H1 (cell line): ENCODE results near the gene EXT2. TPM values are rescaled to one million over a fixed set of nuclear protein-coding genes. Genes with fewer than 3 reads are reported as not detected.

ENCODE experiments used
- CTCF ChIA-PET: fragments of 300-600 bp; sonication (Branson Sonifier 250); formaldehyde crosslinking; loops from one replicate; lab custom pipeline; 2021; ENCODE audit not compliant: partially characterized antibody; lab: Charles Lee
- POLR2A ChIA-PET: fragments of 300-600 bp; sonication (Branson Sonifier 250); formaldehyde crosslinking; loops from one replicate; lab custom pipeline; 2021; ENCODE audit warnings: inconsistent platforms; ENCODE audit not compliant: partially characterized antibody; lab: Charles Lee
- DNase-seq, 2 experiments: peaks; one replicate each; pipeline versions ENCODE4 v3.0.0 to v3.0.0-alpha.2; 2010 to 2022; ENCODE audit warnings: low spot score in 2 of 2, low read depth in 1 of 2, mixed read lengths in 1 of 2
- FAIRE-seq: peaks from 2 replicates; lab custom pipeline; 2011; peaks lifted over from hg19 to GRCh38; lab: Jason Lieb, UNC
- H2AFZ ChIP-seq: 2 replicates; pipeline ENCODE4 v1.8.1; 2012; ENCODE audit warnings: low read length, inconsistent platforms
- H2AK5ac ChIP-seq: 2 replicates; pipeline ENCODE4 v1.6.1; 2013; ENCODE audit warnings: low read depth, low read length
- H2BK120ac ChIP-seq: replicated peaks from 2 replicates; pipeline ENCODE3; 2013; ENCODE audit warnings: low read depth, low read length, inconsistent platforms
- H2BK12ac ChIP-seq: 2 replicates; pipeline ENCODE4 v1.6.1; 2013; ENCODE audit warnings: low read depth, low read length
- H2BK15ac ChIP-seq: 2 replicates; pipeline ENCODE4 v1.6.1; 2013; ENCODE audit warnings: low read length
- H2BK20ac ChIP-seq: 2 replicates; pipeline ENCODE4 v1.6.1; 2013; ENCODE audit warnings: low read length
- H2BK5ac ChIP-seq: 2 replicates; pipeline ENCODE4 v1.6.1; 2013; ENCODE audit warnings: low read depth, low read length
- H3K14ac ChIP-seq: 2 replicates; pipeline ENCODE4 v1.6.1; 2013; ENCODE audit warnings: inconsistent platforms; ENCODE audit not compliant: insufficient read length
- H3K18ac ChIP-seq: 2 replicates; pipeline ENCODE4 v1.6.1; 2013; ENCODE audit warnings: low read length; ENCODE audit errors: extremely low read depth
- H3K23ac ChIP-seq: 2 replicates; pipeline ENCODE4 v1.6.1; 2013; ENCODE audit warnings: inconsistent platforms; ENCODE audit not compliant: insufficient read length
- H3K23me2 ChIP-seq: 2 replicates; pipeline ENCODE4 v1.6.1; 2013; ENCODE audit warnings: low read depth, low read length
- H3K27ac ChIP-seq: 2 replicates; pipeline ENCODE4 v1.6.1; 2011; ENCODE audit warnings: low read depth, low read length, inconsistent platforms
- H3K27me3 ChIP-seq, 4 experiments: replicated peaks in 1 of 4; 1 replicate in 1 of 4; 2 replicates in 3 of 4; pipeline versions ENCODE4 v1.6.1 to v1.8.1; 2011 to 2013; ENCODE audit warnings: low read length in 3 of 4, mild to moderate bottlenecking in 3 of 4, inconsistent platforms in 2 of 4, mixed read lengths in 2 of 4, moderate library complexity in 1 of 4; ENCODE audit not compliant: control insufficient read depth in 3 of 4, insufficient read depth in 3 of 4; ENCODE audit errors: extremely low read depth in 1 of 4
- H3K36me3 ChIP-seq, 4 experiments: 2 replicates each; pipeline versions ENCODE4 v1.6.1 to v1.8.1; 2011 to 2013; ENCODE audit warnings: mild to moderate bottlenecking in 4 of 4, low read length in 3 of 4, moderate library complexity in 2 of 4, control low read depth in 1 of 4, inconsistent platforms in 1 of 4; ENCODE audit not compliant: insufficient read depth in 4 of 4, control insufficient read depth in 2 of 4
- H3K4ac ChIP-seq: replicated peaks from 2 replicates; pipeline ENCODE3; 2013; ENCODE audit warnings: low read length, low read depth, mixed read lengths, inconsistent platforms; ENCODE audit not compliant: insufficient read length
- H3K4me1 ChIP-seq, 4 experiments: replicated peaks in 1 of 4; 1 replicate in 1 of 4; 2 replicates in 3 of 4; pipeline versions ENCODE4 v1.6.1 to v1.8.1; 2011 to 2013; ENCODE audit warnings: low read length in 3 of 4, inconsistent platforms in 2 of 4, mixed read lengths in 1 of 4; ENCODE audit not compliant: insufficient read depth in 4 of 4, control insufficient read depth in 3 of 4
- H3K4me2 ChIP-seq, 2 experiments: 2 replicates each; pipeline versions ENCODE4 v1.6.1 to v1.8.1; 2011 to 2013; ENCODE audit warnings: low read depth in 2 of 2, low read length in 2 of 2, control low read depth in 1 of 2, inconsistent platforms in 1 of 2, mild to moderate bottlenecking in 1 of 2; ENCODE audit not compliant: insufficient read depth in 1 of 2
- H3K4me3 ChIP-seq, 4 experiments: fragments of 200-600, 300-600 bp in 1 of 4; sonication (generic), shearing (Covaris generic), sonication (Bioruptor Twin) in 1 of 4; 2 replicates each; pipeline versions ENCODE4 v1.5.1 to v1.8.1; 2011 to 2016; ENCODE audit warnings: low read length in 4 of 4, low read depth in 3 of 4, control low read depth in 2 of 4, inconsistent platforms in 2 of 4, mild to moderate bottlenecking in 2 of 4, mixed read lengths in 1 of 4, moderate library complexity in 1 of 4; ENCODE audit not compliant: insufficient read depth in 2 of 4; ENCODE audit errors: extremely low read depth in 1 of 4
- H3K56ac ChIP-seq: replicated peaks from 2 replicates; pipeline ENCODE3; 2013; ENCODE audit warnings: low read depth, mild to moderate bottlenecking, mixed read lengths, low read length, inconsistent platforms; ENCODE audit not compliant: insufficient read length
- H3K79me1 ChIP-seq: 2 replicates; pipeline ENCODE4 v1.6.1; 2013; ENCODE audit warnings: low read depth, low read length, control low read depth
- H3K79me2 ChIP-seq, 2 experiments: 2 replicates each; pipeline versions ENCODE4 v1.6.1 to v1.8.1; 2012 to 2013; ENCODE audit warnings: low read length in 2 of 2, mild to moderate bottlenecking in 2 of 2, inconsistent platforms in 1 of 2; ENCODE audit not compliant: insufficient read depth in 2 of 2, control insufficient read depth in 1 of 2
- H3K9ac ChIP-seq, 4 experiments: replicated peaks in 1 of 4; 1 replicate in 1 of 4; 2 replicates in 3 of 4; pipeline versions ENCODE4 v1.6.1 to v1.8.1; 2011 to 2013; ENCODE audit warnings: low read depth in 3 of 4, low read length in 3 of 4, control low read depth in 2 of 4, mild to moderate bottlenecking in 2 of 4, moderate library complexity in 2 of 4, inconsistent platforms in 1 of 4; ENCODE audit errors: extremely low read depth in 1 of 4
- H3K9me3 ChIP-seq, 2 experiments: 2 replicates each; pipeline versions ENCODE4 v1.6.1 to v1.8.1; 2012 to 2013; ENCODE audit warnings: mild to moderate bottlenecking in 2 of 2, moderate library complexity in 2 of 2, control low read depth in 1 of 2, inconsistent platforms in 1 of 2, low read depth in 1 of 2, low read length in 1 of 2, mixed read lengths in 1 of 2; ENCODE audit not compliant: insufficient read depth in 2 of 2
- H4K20me1 ChIP-seq, 2 experiments: replicated peaks in 1 of 2; 2 replicates each; pipeline versions ENCODE3 to v1.8.1; 2011 to 2013; ENCODE audit warnings: inconsistent platforms in 2 of 2, low read length in 2 of 2, mild to moderate bottlenecking in 1 of 2; ENCODE audit not compliant: insufficient read depth in 2 of 2, control insufficient read depth in 1 of 2
- H4K5ac ChIP-seq: 2 replicates; pipeline ENCODE4 v1.6.1; 2013; ENCODE audit warnings: low read length, low read depth, mixed read lengths, inconsistent platforms; ENCODE audit not compliant: insufficient read length
- H4K8ac ChIP-seq: 2 replicates; pipeline ENCODE4 v1.8.0; 2013; ENCODE audit warnings: mild to moderate bottlenecking, moderate library complexity, low read length, inconsistent platforms; ENCODE audit not compliant: insufficient read depth; ENCODE audit errors: extremely low read depth
- H4K91ac ChIP-seq: replicated peaks from 2 replicates; pipeline ENCODE3; 2013; ENCODE audit warnings: low read length, mixed read lengths, inconsistent platforms; ENCODE audit not compliant: insufficient read length
- EZH2 ChIP-seq: fragments of 200-600 bp; sonication (generic); IDR thresholded peaks from 2 replicates; pipeline ENCODE4 v1.7.1; 2012; ENCODE audit warnings: low read depth, mild to moderate bottlenecking, moderate library complexity, low read length, inconsistent platforms; ENCODE audit not compliant: severe bottlenecking
- SP1 ChIP-seq: IDR thresholded peaks from 2 replicates; pipeline ENCODE4 v1.6.1; 2011; ENCODE audit warnings: low read depth, low read length
- WGBS, 2 experiments: shearing (Covaris generic) in 1 of 2; methylation state at CpG; one replicate each; pipeline versions ENCODE4 v1.1.6 to v1.1.7; 2013 to 2015; ENCODE audit warnings: low lambda C conversion rate in 2 of 2, mixed read lengths in 2 of 2, inconsistent platforms in 1 of 2, low coverage in 1 of 2, missing lambda C conversion rate in 1 of 2; ENCODE audit not compliant: insufficient replicate concordance in 2 of 2, insufficient coverage in 1 of 2, insufficient read length in 1 of 2; ENCODE audit errors: extremely low coverage in 1 of 2, missing lambda C conversion rate in 1 of 2; 5-methylcytosine and 5-hydroxymethylcytosine counted together
- polyA plus RNA-seq, 7 experiments: library from polyadenylated mRNA; depleted of rRNA in 3 of 7; stranded (reverse) in 5 of 7; unstranded in 2 of 7; fragments of >200 nt in 5 of 7; fragments of 200-250 nt in 2 of 7; gene quantifications; 1 replicate in 5 of 7; 2 replicates in 1 of 7; 4 replicates in 1 of 7; pipeline versions ENCODE4 v1.2.1 to v1.2.3, GENCODE V29; 2011 to 2013; ENCODE audit warnings: missing spikeins in 2 of 7, mixed read lengths in 2 of 7
- total RNA-seq: library from RNA; stranded (reverse); fragmentation: NEBNext Ultra II Directional; extraction: Animal tissue kit (Norgen Biotek cat#: 25700); gene quantifications from 2 replicates; pipeline ENCODE4 v1.2.1, GENCODE V29; 2021

Gene EXT2
- total and polyA plus RNA-seq, 2 of the 8 experiments (the other 6 are each of a cell fraction or from before 2014, with no cell fraction given): 29.8 to 42.8 TPM

- Histone ChIP-seq H3K23ac (no peak overlapping the region), H3K4me1 (no peaks in the 10 kb centered on the region), H3K79me1 (no peaks in the 10 kb centered on the region), H3K56ac (no peak overlapping the region), H2BK20ac (no peak overlapping the region), H4K91ac (no peak overlapping the region), H3K23me2 (no peaks in the 10 kb centered on the region), H2AFZ (no peak overlapping the region), H2BK120ac (no peak overlapping the region), H3K4ac (no peak overlapping the region), H3K4me3 (no peak overlapping the region), H2BK5ac (no peak overlapping the region), H3K14ac (no peak overlapping the region), H3K79me2 (no peaks in the 10 kb centered on the region), H2BK12ac (no peak overlapping the region), H3K36me3 (peaks cover 0 to 2% (median 0%) of the 10 kb centered on the region in 4 experiments; a peak in 2 of 8 replicates), H3K9me3 (no peaks in the 10 kb centered on the region), H2BK15ac (no peak overlapping the region), H3K27ac (no peak overlapping the region), H3K18ac (no peak overlapping the region), H4K8ac (no peak overlapping the region), H2AK5ac (no peak overlapping the region), H3K27me3 (no peaks in the 10 kb centered on the region), H4K20me1 (no peaks in the 10 kb centered on the region), H3K4me2 (no peak overlapping the region), H4K5ac (no peak overlapping the region), H3K9ac (no peak overlapping the region)
- no peak for FAIRE-seq
- TF ChIP-seq EZH2 (no peak), SP1 (no peak)
- 89% methylated on average over 2 of the region's 2 CpGs; no CpG with 5 or more reads in 1 of the 2 experiments for WGBS, 2 experiments
- no peak for DNase-seq
- POLR2A ChIA-PET: no interaction called here
- CTCF ChIA-PET: interaction anchor here (2.1 kb wide), 1 partner anchor 139 kb away, joined by 7 read pairs; no protein-coding TSS in a partner anchor
These were observed 51.5 kb downstream of the EXT2 start for GRCh38 chr11:44146931-44147330.
